H1 (cell line): ENCODE results near the gene CHD9. TPM values are rescaled to one million over a fixed set of nuclear protein-coding genes. Genes with fewer than 3 reads are reported as not detected.
"Not testable (repeated sequence)": the region's sequence is repeated elsewhere in the genome, so short reads cannot be mapped to it uniquely, and the experiment has no call there.

Source experiments
- CTCF ChIA-PET: fragments of 300-600 bp; sonication (Branson Sonifier 250); formaldehyde crosslinking; loops from one replicate; lab custom pipeline; 2021; ENCODE audit not compliant: partially characterized antibody; lab: Charles Lee
- POLR2A ChIA-PET: fragments of 300-600 bp; sonication (Branson Sonifier 250); formaldehyde crosslinking; loops from one replicate; lab custom pipeline; 2021; ENCODE audit warnings: inconsistent platforms; ENCODE audit not compliant: partially characterized antibody; lab: Charles Lee
- DNase-seq, 2 experiments: peaks; one replicate each; pipeline versions ENCODE4 v3.0.0 to v3.0.0-alpha.2; 2010 to 2022; ENCODE audit warnings: low spot score in 2 of 2, low read depth in 1 of 2, mixed read lengths in 1 of 2
- FAIRE-seq: peaks from 2 replicates; lab custom pipeline; 2011; peaks lifted over from hg19 to GRCh38; lab: Jason Lieb, UNC
- H2AFZ ChIP-seq: 2 replicates; pipeline ENCODE4 v1.8.1; 2012; ENCODE audit warnings: low read length, inconsistent platforms
- H2AK5ac ChIP-seq: 2 replicates; pipeline ENCODE4 v1.6.1; 2013; ENCODE audit warnings: low read depth, low read length
- H2BK120ac ChIP-seq: replicated peaks from 2 replicates; pipeline ENCODE3; 2013; ENCODE audit warnings: low read depth, low read length, inconsistent platforms
- H2BK12ac ChIP-seq: 2 replicates; pipeline ENCODE4 v1.6.1; 2013; ENCODE audit warnings: low read depth, low read length
- H2BK15ac ChIP-seq: 2 replicates; pipeline ENCODE4 v1.6.1; 2013; ENCODE audit warnings: low read length
- H2BK20ac ChIP-seq: 2 replicates; pipeline ENCODE4 v1.6.1; 2013; ENCODE audit warnings: low read length
- H2BK5ac ChIP-seq: 2 replicates; pipeline ENCODE4 v1.6.1; 2013; ENCODE audit warnings: low read depth, low read length
- H3K14ac ChIP-seq: 2 replicates; pipeline ENCODE4 v1.6.1; 2013; ENCODE audit warnings: inconsistent platforms; ENCODE audit not compliant: insufficient read length
- H3K18ac ChIP-seq: 2 replicates; pipeline ENCODE4 v1.6.1; 2013; ENCODE audit warnings: low read length; ENCODE audit errors: extremely low read depth
- H3K23ac ChIP-seq: 2 replicates; pipeline ENCODE4 v1.6.1; 2013; ENCODE audit warnings: inconsistent platforms; ENCODE audit not compliant: insufficient read length
- H3K23me2 ChIP-seq: 2 replicates; pipeline ENCODE4 v1.6.1; 2013; ENCODE audit warnings: low read depth, low read length
- H3K27ac ChIP-seq: 2 replicates; pipeline ENCODE4 v1.6.1; 2011; ENCODE audit warnings: low read depth, low read length, inconsistent platforms
- H3K27me3 ChIP-seq, 4 experiments: replicated peaks in 1 of 4; 1 replicate in 1 of 4; 2 replicates in 3 of 4; pipeline versions ENCODE4 v1.6.1 to v1.8.1; 2011 to 2013; ENCODE audit warnings: low read length in 3 of 4, mild to moderate bottlenecking in 3 of 4, inconsistent platforms in 2 of 4, mixed read lengths in 2 of 4, moderate library complexity in 1 of 4; ENCODE audit not compliant: control insufficient read depth in 3 of 4, insufficient read depth in 3 of 4; ENCODE audit errors: extremely low read depth in 1 of 4
- H3K36me3 ChIP-seq, 4 experiments: 2 replicates each; pipeline versions ENCODE4 v1.6.1 to v1.8.1; 2011 to 2013; ENCODE audit warnings: mild to moderate bottlenecking in 4 of 4, low read length in 3 of 4, moderate library complexity in 2 of 4, control low read depth in 1 of 4, inconsistent platforms in 1 of 4; ENCODE audit not compliant: insufficient read depth in 4 of 4, control insufficient read depth in 2 of 4
- H3K4ac ChIP-seq: replicated peaks from 2 replicates; pipeline ENCODE3; 2013; ENCODE audit warnings: low read length, low read depth, mixed read lengths, inconsistent platforms; ENCODE audit not compliant: insufficient read length
- H3K4me1 ChIP-seq, 4 experiments: replicated peaks in 1 of 4; 1 replicate in 1 of 4; 2 replicates in 3 of 4; pipeline versions ENCODE4 v1.6.1 to v1.8.1; 2011 to 2013; ENCODE audit warnings: low read length in 3 of 4, inconsistent platforms in 2 of 4, mixed read lengths in 1 of 4; ENCODE audit not compliant: insufficient read depth in 4 of 4, control insufficient read depth in 3 of 4
- H3K4me2 ChIP-seq, 2 experiments: 2 replicates each; pipeline versions ENCODE4 v1.6.1 to v1.8.1; 2011 to 2013; ENCODE audit warnings: low read depth in 2 of 2, low read length in 2 of 2, control low read depth in 1 of 2, inconsistent platforms in 1 of 2, mild to moderate bottlenecking in 1 of 2; ENCODE audit not compliant: insufficient read depth in 1 of 2
- H3K4me3 ChIP-seq, 4 experiments: fragments of 200-600, 300-600 bp in 1 of 4; sonication (generic), shearing (Covaris generic), sonication (Bioruptor Twin) in 1 of 4; 2 replicates each; pipeline versions ENCODE4 v1.5.1 to v1.8.1; 2011 to 2016; ENCODE audit warnings: low read length in 4 of 4, low read depth in 3 of 4, control low read depth in 2 of 4, inconsistent platforms in 2 of 4, mild to moderate bottlenecking in 2 of 4, mixed read lengths in 1 of 4, moderate library complexity in 1 of 4; ENCODE audit not compliant: insufficient read depth in 2 of 4; ENCODE audit errors: extremely low read depth in 1 of 4
- H3K56ac ChIP-seq: replicated peaks from 2 replicates; pipeline ENCODE3; 2013; ENCODE audit warnings: low read depth, mild to moderate bottlenecking, mixed read lengths, low read length, inconsistent platforms; ENCODE audit not compliant: insufficient read length
- H3K79me1 ChIP-seq: 2 replicates; pipeline ENCODE4 v1.6.1; 2013; ENCODE audit warnings: low read depth, low read length, control low read depth
- H3K79me2 ChIP-seq, 2 experiments: 2 replicates each; pipeline versions ENCODE4 v1.6.1 to v1.8.1; 2012 to 2013; ENCODE audit warnings: low read length in 2 of 2, mild to moderate bottlenecking in 2 of 2, inconsistent platforms in 1 of 2; ENCODE audit not compliant: insufficient read depth in 2 of 2, control insufficient read depth in 1 of 2
- H3K9ac ChIP-seq, 4 experiments: replicated peaks in 1 of 4; 1 replicate in 1 of 4; 2 replicates in 3 of 4; pipeline versions ENCODE4 v1.6.1 to v1.8.1; 2011 to 2013; ENCODE audit warnings: low read depth in 3 of 4, low read length in 3 of 4, control low read depth in 2 of 4, mild to moderate bottlenecking in 2 of 4, moderate library complexity in 2 of 4, inconsistent platforms in 1 of 4; ENCODE audit errors: extremely low read depth in 1 of 4
- H3K9me3 ChIP-seq, 2 experiments: 2 replicates each; pipeline versions ENCODE4 v1.6.1 to v1.8.1; 2012 to 2013; ENCODE audit warnings: mild to moderate bottlenecking in 2 of 2, moderate library complexity in 2 of 2, control low read depth in 1 of 2, inconsistent platforms in 1 of 2, low read depth in 1 of 2, low read length in 1 of 2, mixed read lengths in 1 of 2; ENCODE audit not compliant: insufficient read depth in 2 of 2
- H4K20me1 ChIP-seq, 2 experiments: replicated peaks in 1 of 2; 2 replicates each; pipeline versions ENCODE3 to v1.8.1; 2011 to 2013; ENCODE audit warnings: inconsistent platforms in 2 of 2, low read length in 2 of 2, mild to moderate bottlenecking in 1 of 2; ENCODE audit not compliant: insufficient read depth in 2 of 2, control insufficient read depth in 1 of 2
- H4K5ac ChIP-seq: 2 replicates; pipeline ENCODE4 v1.6.1; 2013; ENCODE audit warnings: low read length, low read depth, mixed read lengths, inconsistent platforms; ENCODE audit not compliant: insufficient read length
- H4K8ac ChIP-seq: 2 replicates; pipeline ENCODE4 v1.8.0; 2013; ENCODE audit warnings: mild to moderate bottlenecking, moderate library complexity, low read length, inconsistent platforms; ENCODE audit not compliant: insufficient read depth; ENCODE audit errors: extremely low read depth
- H4K91ac ChIP-seq: replicated peaks from 2 replicates; pipeline ENCODE3; 2013; ENCODE audit warnings: low read length, mixed read lengths, inconsistent platforms; ENCODE audit not compliant: insufficient read length
- whole genome bisulfite sequencing, 2 experiments: shearing (Covaris generic) in 1 of 2; methylation state at CpG; one replicate each; pipeline versions ENCODE4 v1.1.6 to v1.1.7; 2013 to 2015; ENCODE audit warnings: low lambda C conversion rate in 2 of 2, mixed read lengths in 2 of 2, inconsistent platforms in 1 of 2, low coverage in 1 of 2, missing lambda C conversion rate in 1 of 2; ENCODE audit not compliant: insufficient replicate concordance in 2 of 2, insufficient coverage in 1 of 2, insufficient read length in 1 of 2; ENCODE audit errors: extremely low coverage in 1 of 2, missing lambda C conversion rate in 1 of 2; 5-methylcytosine and 5-hydroxymethylcytosine counted together
- polyA plus RNA-seq, 7 experiments: library from polyadenylated mRNA; depleted of rRNA in 3 of 7; stranded (reverse) in 5 of 7; unstranded in 2 of 7; fragments of >200 nt in 5 of 7; fragments of 200-250 nt in 2 of 7; gene quantifications; 1 replicate in 5 of 7; 2 replicates in 1 of 7; 4 replicates in 1 of 7; pipeline versions ENCODE4 v1.2.1 to v1.2.3, GENCODE V29; 2011 to 2013; ENCODE audit warnings: missing spikeins in 2 of 7, mixed read lengths in 2 of 7
- total RNA-seq: library from RNA; stranded (reverse); fragmentation: NEBNext Ultra II Directional; extraction: Animal tissue kit (Norgen Biotek cat#: 25700); gene quantifications from 2 replicates; pipeline ENCODE4 v1.2.1, GENCODE V29; 2021

CHD9 gene
- total and polyA plus RNA-seq, 2 of the 8 experiments (the other 6 are each of a cell fraction or from before 2014, with no cell fraction given) = 9.9 to 32.4 TPM

DNA sequence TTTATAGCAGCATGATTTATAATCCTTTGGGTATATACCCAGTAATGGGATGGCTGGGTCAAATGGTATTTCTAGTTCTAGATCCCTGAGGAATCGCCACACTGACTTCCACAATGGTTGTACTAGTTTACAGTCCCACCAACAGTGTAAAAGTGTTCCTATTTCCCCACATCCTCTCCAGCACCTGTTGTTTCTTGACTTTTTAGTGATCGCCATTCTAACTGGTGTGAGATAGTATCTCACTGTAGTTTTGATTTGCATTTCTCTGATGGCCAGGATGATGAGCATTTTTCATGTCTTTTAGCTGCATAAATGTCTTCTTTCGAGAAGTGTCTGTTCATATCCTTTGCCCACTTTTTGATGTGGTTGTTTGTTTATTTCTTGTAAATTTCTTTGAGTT, 276.2 kb downstream of the CHD9 start:
- H3K79me2 ChIP-seq, DNase-seq, H2AFZ ChIP-seq, H4K5ac ChIP-seq, H3K14ac ChIP-seq, H3K9ac ChIP-seq, H3K4me1 ChIP-seq, H3K79me1 ChIP-seq, H3K4me2 ChIP-seq, H3K23ac ChIP-seq, FAIRE-seq, H2AK5ac ChIP-seq, H3K9me3 ChIP-seq, H2BK15ac ChIP-seq, H4K20me1 ChIP-seq, CTCF ChIA-PET, H3K4ac ChIP-seq, H2BK5ac ChIP-seq, POLR2A ChIA-PET, H3K18ac ChIP-seq, H2BK120ac ChIP-seq, H3K27me3 ChIP-seq, H3K4me3 ChIP-seq, H3K27ac ChIP-seq, H3K36me3 ChIP-seq, H3K56ac ChIP-seq, H3K23me2 ChIP-seq, H2BK12ac ChIP-seq, H4K8ac ChIP-seq, H2BK20ac ChIP-seq, H4K91ac ChIP-seq: not testable (repeated sequence)
- 79% methylated on average over 3 of the region's 3 CpGs; no CpG with 5 or more reads in 1 of the 2 experiments for WGBS, 2 experiments
